Measurements from ENCODE around the gene OPCML.

- TF ChIP-seq CTCF (IDR thresholded peaks at IDR 0.05) (no peak), EP300 (IDR thresholded peaks at IDR 0.05) (no peak), POLR2A (IDR thresholded peaks at IDR 0.05; ENCODE audit: low read depth) (no peak)
Measured at GRCh38 chr11:133227632-133228111, 304.6 kb downstream of the OPCML start.

Data from esophagus muscularis mucosa (tissue), 4 donors.